Kidney (tissue), 14 donors: Measurements from ENCODE around the gene NFYA. TPM values are rescaled to one million over a fixed set of nuclear protein-coding genes. Genes with fewer than 3 reads are reported as not detected.

ENCODE experiments used
- DNase-seq, 5 donors: peaks; one replicate each; pipeline ENCODE4 v3.0.0-alpha.2; 2013 to 2020
- FAIRE-seq: peaks from 2 replicates; lab custom pipeline; 2012; peaks lifted over from hg19 to GRCh38; lab: Jason Lieb, UNC
- H3K27ac ChIP-seq, 2 donors: one replicate each; pipeline ENCODE4 v1.7.0; 2013; ENCODE audit warnings: low read depth in 2 of 2, low read length in 2 of 2, inconsistent platforms in 1 of 2
- H3K27me3 ChIP-seq: one replicate; pipeline ENCODE4 v1.7.1; 2013; ENCODE audit warnings: low read length, inconsistent platforms; ENCODE audit not compliant: control insufficient read depth, insufficient read depth
- H3K36me3 ChIP-seq, 3 donors: one replicate each; pipeline versions ENCODE4 v1.7.0 to v1.7.1; 2013; ENCODE audit warnings: low read length in 3 of 3, control low read depth in 1 of 3, inconsistent platforms in 1 of 3; ENCODE audit not compliant: insufficient read depth in 3 of 3, control insufficient read depth in 2 of 3
- H3K4me1 ChIP-seq, 3 donors: one replicate each; pipeline versions ENCODE4 v1.7.0 to v1.7.1; 2013; ENCODE audit warnings: low read length in 3 of 3, inconsistent platforms in 1 of 3, low read depth in 1 of 3; ENCODE audit not compliant: control insufficient read depth in 2 of 3, insufficient read depth in 2 of 3
- H3K4me3 ChIP-seq, 3 donors: one replicate each; pipeline versions ENCODE4 v1.7.0 to v1.8.1; 2013; ENCODE audit warnings: low read length in 3 of 3, control low read depth in 1 of 3, inconsistent platforms in 1 of 3
- H3K9ac ChIP-seq, 3 donors: one replicate each; pipeline versions ENCODE4 v1.7.0 to v1.7.1; 2013; ENCODE audit warnings: low read length in 3 of 3, control low read depth in 1 of 3, inconsistent platforms in 1 of 3
- H3K9me3 ChIP-seq, 3 donors: one replicate each; pipeline versions ENCODE4 v1.7.0 to v1.7.1; 2013; ENCODE audit warnings: low read length in 3 of 3, control low read depth in 1 of 3, inconsistent platforms in 1 of 3; ENCODE audit not compliant: control insufficient read depth in 2 of 3, insufficient read depth in 1 of 3
- CTCF ChIP-seq: IDR thresholded peaks from 3 replicates; pipeline ENCODE4 v1.5.1; 2012; ENCODE audit warnings: mild to moderate bottlenecking, moderate library complexity, borderline replicate concordance; ENCODE audit not compliant: insufficient read depth; ENCODE audit errors: extremely low read depth
- intact Hi-C: fragments of 100-400 bp; cut with DNase I; formaldehyde crosslinking; loops from one replicate; pipeline ENCODE4 v1.11.1; 2022
- polyA plus RNA-seq: library from polyadenylated mRNA; stranded (reverse); fragments of 350-450 nt; fragmentation: Illumina TruSeq; extraction: RNeasy Lipid Tissue Mini Kit (QIAGEN cat#74804); gene quantifications from one replicate; pipeline ENCODE4 v1.2.3, GENCODE V29; 2014; ENCODE audit warnings: low read depth, low replicate concordance; ENCODE audit not compliant: insufficient read depth
- total RNA-seq: library from RNA; stranded (reverse); fragmentation: NEBNext Ultra II Directional; extraction: Animal tissue kit (Norgen Biotek cat#: 25700); gene quantifications from one replicate; pipeline ENCODE4 v1.2.1, GENCODE V29; 2021
- donor health status: control.
- donor health status: control.
- donor health status: control.
- donor health status: control.
- donor health status: control.
- donor health status: DM: yes; HTN: yes; CAD: no.
- donor health status: Normal renal cell carcinoma (clear cell type).

The NFYA gene
- total and polyA plus RNA-seq, 2 donors from 2014 or later = 6.4 to 22.5 TPM

GRCh38 chr6:41027241-41027640 is 45.5 kb upstream of the NFYA start:
- DNase-seq (no peak), FAIRE-seq (no peak)
- H3K9ac ChIP-seq = peak overlapping the region; percentile 6 to 66 (median 46)
- no peaks in the 10 kb centered on the region for H3K27me3 ChIP-seq
- TF ChIP-seq CTCF = no peak
- intact Hi-C loops = no loop called here
- H3K4me3 ChIP-seq = peak overlapping the region; percentile 15 to 58 (median 56)
- peaks cover 0 to 7% (median 6%) of the 10 kb centered on the region in 3 donors for H3K36me3 ChIP-seq
- H3K9me3 ChIP-seq = no peaks in the 10 kb centered on the region
- H3K4me1 ChIP-seq = peaks cover 0 to 22% (median 7%) of the 10 kb centered on the region in 3 donors
- peak overlapping the region in 1 of 2 donors; percentile 71 for H3K27ac ChIP-seq

DNA sequence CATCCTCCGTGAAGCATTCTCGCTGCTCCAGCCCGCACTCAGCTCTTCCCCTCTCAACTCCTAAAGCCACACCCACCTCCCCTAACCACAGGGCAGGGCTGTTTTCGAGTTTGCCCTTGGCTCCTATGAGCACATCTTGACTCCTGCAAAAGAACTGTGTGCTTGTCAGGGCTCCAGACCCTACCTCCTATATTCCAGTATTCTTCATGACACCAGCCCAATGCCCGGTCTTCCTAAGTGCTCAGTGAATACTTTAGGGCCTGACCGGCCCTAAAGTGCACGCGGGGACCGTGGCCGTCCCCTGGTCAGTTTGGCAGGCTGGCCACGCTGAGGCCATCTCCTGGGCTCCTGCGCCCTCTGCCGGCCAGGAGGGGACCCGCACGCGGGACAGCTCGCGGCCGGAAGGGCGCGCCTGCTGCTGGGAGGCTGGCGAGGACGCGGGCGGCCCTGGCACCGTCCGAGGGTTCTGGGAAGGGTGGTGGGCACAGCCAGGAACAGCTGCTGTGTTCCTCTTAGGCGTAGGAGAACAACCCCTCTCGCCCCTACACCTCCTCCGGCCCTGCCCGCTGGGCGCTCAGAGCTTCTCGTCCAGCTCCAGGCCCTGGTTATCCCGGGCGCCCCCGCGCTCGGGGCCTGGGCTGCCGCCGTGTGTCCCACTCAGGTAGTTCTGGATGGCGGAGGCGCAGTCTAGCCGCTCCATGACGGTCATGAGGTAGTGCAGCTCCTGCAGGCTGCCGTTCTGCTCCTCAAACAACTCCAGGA is 44.8 kb upstream of the NFYA start:
- FAIRE-seq (no peak), DNase-seq (peak; percentile 91 to 95 (median 94))
- Histone ChIP-seq H3K4me1 (peaks cover 0 to 18% (median 7%) of the 10 kb centered on the region in 3 donors), H3K4me3 (peak overlapping the region; percentile 56 to 59 (median 58)), H3K9me3 (no peaks in the 10 kb centered on the region), H3K27me3 (no peaks in the 10 kb centered on the region), H3K27ac (peak overlapping the region; percentile 56 to 71), H3K36me3 (peaks cover 0 to 9% (median 6%) of the 10 kb centered on the region in 3 donors), H3K9ac (peak overlapping the region; percentile 46 to 81 (median 66))
- intact Hi-C loops = no loop called here
- TF ChIP-seq CTCF = peak; percentile 96

DNA sequence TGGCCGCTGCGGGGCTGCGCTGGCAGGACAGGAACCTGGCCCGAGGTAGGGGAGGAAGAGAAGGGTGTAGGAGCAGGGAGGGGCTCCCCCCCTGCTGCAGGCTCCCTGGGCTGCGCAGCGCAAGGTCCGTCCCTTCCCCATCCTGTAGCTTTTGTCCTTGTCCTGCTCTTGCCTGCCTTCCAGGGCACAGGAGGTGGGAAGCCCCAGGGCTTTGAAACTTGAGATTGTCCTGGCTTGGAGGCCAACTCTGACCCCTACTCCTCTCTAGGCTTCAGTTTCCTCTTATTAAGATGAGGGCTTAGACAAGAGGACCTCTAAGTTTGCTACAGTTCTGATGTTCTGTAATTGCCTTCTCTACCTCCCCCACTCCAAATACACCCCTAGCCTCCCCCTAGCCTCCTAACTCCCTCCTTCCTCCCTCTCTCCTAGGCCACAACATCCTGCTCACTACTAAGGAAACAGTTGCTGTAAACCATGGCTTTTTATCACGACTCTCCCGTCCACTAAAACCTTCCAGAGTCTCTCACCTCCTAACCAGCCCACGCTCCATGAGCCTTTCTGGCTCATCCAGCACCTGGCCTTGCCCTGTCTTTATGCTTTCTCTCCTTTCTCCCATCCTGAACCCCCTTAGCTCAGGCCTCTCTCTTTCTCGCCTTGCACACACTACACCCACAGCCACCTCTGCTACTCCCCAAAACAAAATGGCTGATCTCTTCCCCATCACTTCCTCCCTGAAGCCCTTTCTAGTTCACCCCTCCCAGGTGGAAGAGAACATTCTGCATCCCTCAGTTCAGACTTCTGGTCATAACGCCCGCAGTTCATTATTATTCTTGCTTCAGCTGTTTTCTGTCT is 44.0 kb upstream of the NFYA start:
- Histone ChIP-seq H3K27ac (peak overlapping the region; percentile 56 to 71), H3K9ac (peak overlapping the region; percentile 27 to 81 (median 66))
- no peak for TF ChIP-seq CTCF

More for the DNA sequence above, 44.0 kb upstream of the NFYA start:
- FAIRE-seq (no peak), DNase-seq (peak; percentile 77 to 89 (median 83))
- H3K9me3 ChIP-seq = no peaks in the 10 kb centered on the region
- peaks cover 0 to 10% (median 4%) of the 10 kb centered on the region in 3 donors for H3K4me1 ChIP-seq
- intact Hi-C loops = no loop called here
- H3K27me3 ChIP-seq = no peaks in the 10 kb centered on the region
- H3K4me3 ChIP-seq = peak overlapping the region; percentile 49 to 58 (median 51)
- H3K36me3 ChIP-seq = peaks cover 0 to 14% (median 14%) of the 10 kb centered on the region in 3 donors
